Measurements from ENCODE around the gene DMD.

DNA sequence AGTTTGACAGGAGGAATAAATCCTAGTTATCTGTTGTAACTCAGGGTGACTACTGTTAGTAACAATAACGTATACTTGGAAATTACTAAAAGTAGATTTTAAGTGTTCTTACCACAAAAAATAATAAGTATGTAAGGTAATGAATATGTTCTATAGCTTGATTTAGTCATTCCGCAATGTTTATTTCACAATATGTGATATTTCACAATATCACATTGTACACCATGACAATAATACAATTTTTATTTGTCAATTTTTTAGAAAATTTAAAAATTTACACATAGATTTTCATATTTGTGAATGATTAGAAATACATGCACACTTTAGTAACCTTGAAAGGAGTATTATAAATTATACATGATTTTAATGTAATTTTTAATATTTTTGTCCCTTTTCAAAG lies 1326.8 kb downstream of the DMD start:
- TF ChIP-seq, protein P1, sequence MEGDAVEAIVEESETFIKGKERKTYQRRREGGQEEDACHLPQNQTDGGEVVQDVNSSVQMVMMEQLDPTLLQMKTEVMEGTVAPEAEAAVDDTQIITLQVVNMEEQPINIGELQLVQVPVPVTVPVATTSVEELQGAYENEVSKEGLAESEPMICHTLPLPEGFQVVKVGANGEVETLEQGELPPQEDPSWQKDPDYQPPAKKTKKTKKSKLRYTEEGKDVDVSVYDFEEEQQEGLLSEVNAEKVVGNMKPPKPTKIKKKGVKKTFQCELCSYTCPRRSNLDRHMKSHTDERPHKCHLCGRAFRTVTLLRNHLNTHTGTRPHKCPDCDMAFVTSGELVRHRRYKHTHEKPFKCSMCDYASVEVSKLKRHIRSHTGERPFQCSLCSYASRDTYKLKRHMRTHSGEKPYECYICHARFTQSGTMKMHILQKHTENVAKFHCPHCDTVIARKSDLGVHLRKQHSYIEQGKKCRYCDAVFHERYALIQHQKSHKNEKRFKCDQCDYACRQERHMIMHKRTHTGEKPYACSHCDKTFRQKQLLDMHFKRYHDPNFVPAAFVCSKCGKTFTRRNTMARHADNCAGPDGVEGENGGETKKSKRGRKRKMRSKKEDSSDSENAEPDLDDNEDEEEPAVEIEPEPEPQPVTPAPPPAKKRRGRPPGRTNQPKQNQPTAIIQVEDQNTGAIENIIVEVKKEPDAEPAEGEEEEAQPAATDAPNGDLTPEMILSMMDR (IDR thresholded peaks at IDR 0.05), result no peak
- no peak for TF ChIP-seq EZH2 (IDR thresholded peaks at IDR 0.05; ENCODE audit: borderline replicate concordance, insufficient read depth, low read depth, low read length, poor library complexity, severe bottlenecking)
